Right atrium auricular region (tissue), 2 donors: ENCODE results near the gene TREML1. TPM values are rescaled to one million over a fixed set of nuclear protein-coding genes. Genes with fewer than 3 reads are reported as not detected.

Experiments used
- DNase-seq: peaks from one replicate; pipeline ENCODE4 v3.0.0-alpha.2; 2019; ENCODE audit warnings: low spot score
- H3K27ac ChIP-seq, 2 donors: fragments of 200-600 bp; sonication (generic); 1 replicate in 1 of 2; 2 replicates in 1 of 2; pipeline ENCODE4 v1.5.1; 2016 to 2019
- H3K27me3 ChIP-seq, 2 donors: fragments of 200-600 bp; sonication (generic); one replicate each; pipeline versions ENCODE4 v1.5.1 to v1.6.0; 2017 to 2019
- H3K36me3 ChIP-seq: fragments of 200-600 bp; sonication (generic); one replicate; pipeline ENCODE4 v1.5.1; 2016
- H3K4me1 ChIP-seq, 2 donors: fragments of 200-600 bp; sonication (generic); one replicate each; pipeline versions ENCODE4 v1.5.1 to v1.6.0; 2017 to 2019
- H3K4me3 ChIP-seq, 2 donors: fragments of 200-600 bp; sonication (generic); 1 replicate in 1 of 2; 2 replicates in 1 of 2; pipeline ENCODE4 v1.5.1; 2017 to 2019; ENCODE audit warnings: mild to moderate bottlenecking in 1 of 2, moderate library complexity in 1 of 2
- H3K9me3 ChIP-seq, 2 donors: fragments of 200-600 bp; sonication (generic); one replicate each; pipeline ENCODE4 v1.5.1; 2019
- total RNA-seq, 2 donors: library from RNA; depleted of rRNA; stranded (reverse); fragments of >200 nt; gene quantifications; one replicate each; pipeline ENCODE4 v1.1.0, GENCODE V29; 2016
- TF ChIP-seq, protein P1 (sequence below), 2 donors: fragments of 200-600 bp; sonication (generic); IDR thresholded peaks; one replicate each; pipeline ENCODE4 v1.5.1; 2019; ENCODE audit warnings: antibody characterized with exemption in 2 of 2

TREML1 gene
- total RNA-seq, 2 donors from 2014 or later, result not detected

DNA sequence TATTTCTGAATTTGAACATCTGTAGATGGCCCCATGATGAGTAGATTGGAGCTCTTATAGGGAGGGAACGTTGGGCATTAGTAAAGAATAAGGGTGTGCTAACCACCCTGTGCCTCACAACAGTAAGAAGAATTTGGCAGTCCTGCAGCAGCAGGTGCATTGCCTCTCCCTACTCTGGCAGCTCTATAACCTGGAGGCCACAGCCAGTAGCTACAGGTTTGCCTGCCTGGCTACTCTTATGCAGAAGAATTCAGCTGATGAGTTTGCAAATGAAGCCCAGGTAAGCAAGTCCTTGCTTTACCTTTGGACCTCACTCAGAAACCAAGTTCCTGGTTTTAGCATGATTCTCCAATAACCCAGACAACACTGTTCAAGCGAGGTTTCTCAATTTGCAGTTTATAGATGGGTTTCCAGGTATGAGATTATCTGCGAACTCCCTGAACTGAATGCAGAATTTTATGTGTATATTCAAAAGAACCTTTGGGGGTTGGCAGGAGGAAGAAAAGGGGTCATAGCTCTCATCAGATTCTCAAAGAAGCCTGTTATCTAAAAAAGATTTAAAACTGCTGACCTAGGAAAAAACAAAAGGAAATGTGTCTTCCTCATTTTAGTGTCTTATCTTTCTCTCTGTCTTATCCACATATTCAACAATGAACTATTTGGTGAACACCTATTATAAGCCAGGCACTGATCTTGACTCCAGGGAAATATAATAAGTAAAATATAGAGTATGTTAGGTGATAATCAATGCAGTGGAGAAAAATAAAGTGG lies 18.9 kb downstream of the TREML1 start:
- Histone ChIP-seq H3K4me1 (no peaks in the 10 kb centered on the region), H3K27me3 (no peaks in the 10 kb centered on the region), H3K4me3 (no peak overlapping the region), H3K36me3 (peaks cover 20% of the 10 kb centered on the region), H3K9me3 (no peaks in the 10 kb centered on the region), H3K27ac (no peak overlapping the region)
- DNase-seq, result no peak
- TF ChIP-seq, protein P1, sequence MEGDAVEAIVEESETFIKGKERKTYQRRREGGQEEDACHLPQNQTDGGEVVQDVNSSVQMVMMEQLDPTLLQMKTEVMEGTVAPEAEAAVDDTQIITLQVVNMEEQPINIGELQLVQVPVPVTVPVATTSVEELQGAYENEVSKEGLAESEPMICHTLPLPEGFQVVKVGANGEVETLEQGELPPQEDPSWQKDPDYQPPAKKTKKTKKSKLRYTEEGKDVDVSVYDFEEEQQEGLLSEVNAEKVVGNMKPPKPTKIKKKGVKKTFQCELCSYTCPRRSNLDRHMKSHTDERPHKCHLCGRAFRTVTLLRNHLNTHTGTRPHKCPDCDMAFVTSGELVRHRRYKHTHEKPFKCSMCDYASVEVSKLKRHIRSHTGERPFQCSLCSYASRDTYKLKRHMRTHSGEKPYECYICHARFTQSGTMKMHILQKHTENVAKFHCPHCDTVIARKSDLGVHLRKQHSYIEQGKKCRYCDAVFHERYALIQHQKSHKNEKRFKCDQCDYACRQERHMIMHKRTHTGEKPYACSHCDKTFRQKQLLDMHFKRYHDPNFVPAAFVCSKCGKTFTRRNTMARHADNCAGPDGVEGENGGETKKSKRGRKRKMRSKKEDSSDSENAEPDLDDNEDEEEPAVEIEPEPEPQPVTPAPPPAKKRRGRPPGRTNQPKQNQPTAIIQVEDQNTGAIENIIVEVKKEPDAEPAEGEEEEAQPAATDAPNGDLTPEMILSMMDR (IDR thresholded peaks at IDR 0.05), result no peak

DNA sequence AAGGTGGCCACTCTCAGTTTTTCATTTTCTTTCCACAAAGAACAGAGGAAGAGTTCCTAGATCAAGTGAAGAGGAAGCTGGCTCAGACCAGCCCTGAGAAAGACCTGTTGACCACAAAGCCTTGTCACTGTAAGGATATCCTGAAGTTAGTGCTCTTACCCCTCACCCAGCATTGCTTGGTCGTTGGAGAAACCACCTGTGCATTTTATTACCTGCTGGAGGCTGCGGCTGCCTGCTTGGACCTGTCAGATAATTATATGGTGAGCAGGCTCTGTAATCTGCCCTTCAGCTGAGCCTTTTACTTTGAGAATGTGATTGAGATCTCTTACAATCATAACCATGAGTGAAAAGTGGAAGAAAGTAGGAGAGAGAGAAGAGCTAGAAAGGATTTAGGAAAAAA lies 21.9 kb downstream of the TREML1 start:
- DNase-seq, result no peak
- H3K27me3 ChIP-seq, result no peaks in the 10 kb centered on the region
- no peaks in the 10 kb centered on the region for H3K9me3 ChIP-seq
- peaks cover 9% of the 10 kb centered on the region for H3K36me3 ChIP-seq
- H3K4me3 ChIP-seq, result no peak overlapping the region
- TF ChIP-seq, protein P1 (IDR thresholded peaks at IDR 0.05), result no peak
- no peak overlapping the region for H3K27ac ChIP-seq
- no peaks in the 10 kb centered on the region for H3K4me1 ChIP-seq

DNA sequence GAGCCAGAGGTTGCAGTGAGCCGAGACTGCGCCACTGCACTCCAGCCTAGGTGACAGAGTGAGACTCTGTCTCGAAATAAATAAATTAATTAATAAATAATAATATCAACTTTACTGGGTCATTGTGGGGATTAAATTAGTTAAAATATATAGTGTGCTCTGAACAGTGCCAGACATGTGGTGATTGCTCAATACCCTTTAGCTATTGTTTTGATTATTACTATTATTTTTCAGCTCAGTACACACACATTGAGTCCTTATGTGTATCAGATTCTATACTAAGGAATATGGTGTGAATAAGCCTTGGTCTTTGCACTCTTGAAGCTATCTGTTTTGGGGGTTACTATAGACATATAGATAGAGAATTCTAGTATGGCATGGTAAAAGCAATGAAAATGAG lies 28.9 kb downstream of the TREML1 start:
- Histone ChIP-seq H3K4me3 (no peak overlapping the region), H3K4me1 (no peaks in the 10 kb centered on the region), H3K36me3 (peaks cover 9% of the 10 kb centered on the region), H3K27me3 (no peaks in the 10 kb centered on the region), H3K27ac (no peak overlapping the region), H3K9me3 (no peaks in the 10 kb centered on the region)
- no peak for DNase-seq
- TF ChIP-seq, protein P1 (IDR thresholded peaks at IDR 0.05), result no peak

DNA sequence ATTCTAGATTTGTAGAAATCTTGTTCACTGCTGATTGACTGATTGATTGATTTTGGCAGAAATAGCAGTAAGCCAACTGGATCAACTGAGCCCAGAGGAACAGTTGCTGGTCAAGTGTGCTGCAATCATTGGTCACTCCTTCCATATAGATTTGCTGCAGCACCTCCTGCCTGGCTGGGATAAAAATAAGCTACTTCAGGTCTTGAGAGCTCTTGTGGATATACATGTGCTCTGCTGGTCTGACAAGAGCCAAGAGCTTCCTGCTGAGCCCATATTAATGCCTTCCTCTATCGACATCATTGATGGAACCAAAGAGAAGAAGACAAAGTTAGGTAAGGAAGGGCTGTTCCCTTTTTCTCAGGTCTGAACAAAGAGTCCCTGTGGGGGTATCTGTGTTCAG lies 31.2 kb downstream of the TREML1 start:
- DNase-seq, result no peak
- no peaks in the 10 kb centered on the region for H3K4me1 ChIP-seq
- no peaks in the 10 kb centered on the region for H3K27me3 ChIP-seq
- H3K27ac ChIP-seq, result no peak overlapping the region
- H3K36me3 ChIP-seq, result peaks cover 9% of the 10 kb centered on the region
- TF ChIP-seq, protein P1 (IDR thresholded peaks at IDR 0.05), result no peak
- no peak overlapping the region for H3K4me3 ChIP-seq
- H3K9me3 ChIP-seq, result no peaks in the 10 kb centered on the region

DNA sequence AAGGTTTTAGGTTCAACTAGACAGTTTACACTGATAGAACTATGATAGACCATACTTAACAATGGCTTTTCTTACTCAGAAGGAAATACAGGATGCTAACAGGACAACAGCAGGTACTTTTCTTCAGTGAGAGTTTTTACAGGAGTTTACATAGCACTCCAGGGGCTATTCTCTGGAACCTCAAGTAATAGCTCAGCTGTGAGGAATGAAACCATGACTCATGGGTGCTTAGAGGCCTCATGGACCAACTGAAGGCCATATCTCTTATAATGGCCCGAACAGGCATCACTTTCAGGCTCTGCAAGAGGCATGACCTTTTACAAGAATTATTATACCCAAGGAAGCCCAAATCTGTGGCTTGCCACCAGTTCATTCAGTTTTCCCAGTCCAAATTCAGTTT lies 31.8 kb downstream of the TREML1 start:
- Histone ChIP-seq H3K36me3 (peaks cover 9% of the 10 kb centered on the region), H3K9me3 (no peaks in the 10 kb centered on the region), H3K4me3 (no peak overlapping the region), H3K27ac (no peak overlapping the region), H3K27me3 (no peaks in the 10 kb centered on the region), H3K4me1 (no peaks in the 10 kb centered on the region)
- no peak for DNase-seq
- TF ChIP-seq, protein P1 (IDR thresholded peaks at IDR 0.05), result no peak

DNA sequence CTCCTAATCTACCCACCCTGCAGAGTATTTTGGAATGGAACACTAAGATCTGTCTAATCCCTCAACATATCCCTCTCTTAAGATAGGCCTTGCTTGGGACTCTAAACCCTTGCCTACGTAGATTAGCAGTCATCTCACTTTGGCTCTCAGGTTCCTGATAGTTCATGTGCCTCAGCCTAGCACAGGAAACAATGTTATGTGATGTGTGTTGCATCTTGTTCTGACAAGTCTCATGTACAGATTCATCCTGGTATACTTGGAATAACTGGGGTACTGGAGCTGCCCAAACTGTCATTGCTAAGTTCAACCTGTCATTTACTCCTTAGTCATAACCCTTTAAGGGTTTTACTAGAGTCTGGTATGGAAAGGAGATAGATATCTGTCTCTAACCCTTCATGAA lies 34.1 kb downstream of the TREML1 start:
- DNase-seq, result no peak
- H3K9me3 ChIP-seq, result no peaks in the 10 kb centered on the region
- H3K4me3 ChIP-seq, result no peak overlapping the region
- no peak overlapping the region for H3K27ac ChIP-seq
- no peaks in the 10 kb centered on the region for H3K4me1 ChIP-seq
- no peaks in the 10 kb centered on the region for H3K27me3 ChIP-seq
- TF ChIP-seq, protein P1 (IDR thresholded peaks at IDR 0.05), result no peak
- H3K36me3 ChIP-seq, result peaks cover 9% of the 10 kb centered on the region
